SK-N-MC (cell line): ENCODE measurements around the gene TNNC2.

ENCODE experiments used
- FOXP2 ChIP-seq: optimal IDR thresholded peaks from 2 replicates; pipeline ENCODE3; 2011; ENCODE audit warnings: mild to moderate bottlenecking, moderate library complexity; ENCODE audit not compliant: insufficient read depth; ENCODE audit errors: extremely low read length, control extremely low read depth
- POLR2AphosphoS5 ChIP-seq: IDR thresholded peaks from 2 replicates; pipeline ENCODE4 v1.6.1; 2012; ENCODE audit warnings: mild to moderate bottlenecking, low read depth, low read length, borderline replicate concordance

- TF ChIP-seq POLR2AphosphoS5 = no peak
- TF ChIP-seq FOXP2 = no peak
Measured at GRCh38 chr20:45818239-45818638, 8.9 kb downstream of the TNNC2 start.
